Gastrocnemius medialis (tissue), 4 donors: Measurements from ENCODE around the gene OGDH. TPM values are rescaled to one million over a fixed set of nuclear protein-coding genes. Genes with fewer than 3 reads are reported as not detected.

ENCODE experiments used
- ATAC-seq, 2 donors: fragments of 150-250 bp; one replicate each; pipeline ENCODE4 v1.9.1; 2016
- DNase-seq, 2 donors: peaks; one replicate each; pipeline ENCODE4 v3.0.0-alpha.2; 2019
- H3K27ac ChIP-seq, 4 donors: fragments of 200-600 bp; sonication (generic); 1 replicate in 1 of 4; 2 replicates in 3 of 4; pipeline ENCODE4 v1.5.1; 2016 to 2018; ENCODE audit warnings: mild to moderate bottlenecking in 2 of 4, moderate library complexity in 1 of 4
- H3K27me3 ChIP-seq, 3 donors: fragments of 200-600 bp; sonication (generic) in 2 of 3; 1 replicate in 1 of 3; 2 replicates in 2 of 3; pipeline versions ENCODE4 v1.5.1 to v1.6.0; 2016 to 2019; ENCODE audit warnings: mild to moderate bottlenecking in 1 of 3, moderate library complexity in 1 of 3
- H3K36me3 ChIP-seq, 2 donors: fragments of 200-600 bp; sonication (generic) in 1 of 2; one replicate each; pipeline ENCODE4 v1.5.1; 2017 to 2018
- H3K4me1 ChIP-seq, 2 donors: fragments of 200-600 bp; sonication (generic) in 1 of 2; one replicate each; pipeline ENCODE4 v1.5.1; 2016 to 2017; ENCODE audit warnings: mild to moderate bottlenecking in 2 of 2
- H3K4me3 ChIP-seq, 4 donors: fragments of 200-600 bp; sonication (generic) in 3 of 4; 1 replicate in 1 of 4; 2 replicates in 3 of 4; pipeline ENCODE4 v1.5.1; 2016 to 2019; ENCODE audit warnings: mild to moderate bottlenecking in 2 of 4
- H3K9me3 ChIP-seq, 3 donors: fragments of 200-600 bp; sonication (generic) in 2 of 3; 1 replicate in 1 of 3; 2 replicates in 2 of 3; pipeline ENCODE4 v1.5.1; 2016 to 2019
- CTCF ChIP-seq, 5 experiments: fragments of 450-650 bp in 3 of 5; fragments of 200-600 bp in 2 of 5; sonication (generic) in 2 of 5; IDR thresholded peaks in 4 of 5; conservative IDR thresholded peaks in 1 of 5; 1 replicate in 4 of 5; 2 replicates in 1 of 5; pipeline ENCODE4 v1.5.1; 2016 to 2019; ENCODE audit warnings: antibody characterized with exemption in 5 of 5, mild to moderate bottlenecking in 3 of 5, moderate library complexity in 3 of 5
- POLR2A ChIP-seq, 2 donors: fragments of 450-650 bp; IDR thresholded peaks; one replicate each; pipeline ENCODE4 v1.6.1; 2017; ENCODE audit warnings: antibody characterized with exemption in 2 of 2, mild to moderate bottlenecking in 2 of 2, moderate library complexity in 2 of 2
- in situ Hi-C, 4 donors: fragments of 200-750 bp; cut with MboI; loops; one replicate each; pipeline versions ENCODE4 v1.15.0 to v1.8.0; 2017; ENCODE audit warnings: low sequenced_read_pairs in 4 of 4
- intact Hi-C: fragments of 100-400 bp; cut with DNase I; formaldehyde crosslinking; loops from one replicate; pipeline ENCODE4 v1.15.1; 2023; ENCODE audit warnings: low total_unique reads
- total RNA-seq, 4 donors: library from RNA; depleted of rRNA; stranded (reverse); fragments of >200 nt; gene quantifications; one replicate each; pipeline versions ENCODE4 v1.1.0 to v1.2.3, GENCODE V29; 2016

OGDH gene
- total RNA-seq, 4 donors from 2014 or later: 224 to 462 (median 396) TPM

DNA sequence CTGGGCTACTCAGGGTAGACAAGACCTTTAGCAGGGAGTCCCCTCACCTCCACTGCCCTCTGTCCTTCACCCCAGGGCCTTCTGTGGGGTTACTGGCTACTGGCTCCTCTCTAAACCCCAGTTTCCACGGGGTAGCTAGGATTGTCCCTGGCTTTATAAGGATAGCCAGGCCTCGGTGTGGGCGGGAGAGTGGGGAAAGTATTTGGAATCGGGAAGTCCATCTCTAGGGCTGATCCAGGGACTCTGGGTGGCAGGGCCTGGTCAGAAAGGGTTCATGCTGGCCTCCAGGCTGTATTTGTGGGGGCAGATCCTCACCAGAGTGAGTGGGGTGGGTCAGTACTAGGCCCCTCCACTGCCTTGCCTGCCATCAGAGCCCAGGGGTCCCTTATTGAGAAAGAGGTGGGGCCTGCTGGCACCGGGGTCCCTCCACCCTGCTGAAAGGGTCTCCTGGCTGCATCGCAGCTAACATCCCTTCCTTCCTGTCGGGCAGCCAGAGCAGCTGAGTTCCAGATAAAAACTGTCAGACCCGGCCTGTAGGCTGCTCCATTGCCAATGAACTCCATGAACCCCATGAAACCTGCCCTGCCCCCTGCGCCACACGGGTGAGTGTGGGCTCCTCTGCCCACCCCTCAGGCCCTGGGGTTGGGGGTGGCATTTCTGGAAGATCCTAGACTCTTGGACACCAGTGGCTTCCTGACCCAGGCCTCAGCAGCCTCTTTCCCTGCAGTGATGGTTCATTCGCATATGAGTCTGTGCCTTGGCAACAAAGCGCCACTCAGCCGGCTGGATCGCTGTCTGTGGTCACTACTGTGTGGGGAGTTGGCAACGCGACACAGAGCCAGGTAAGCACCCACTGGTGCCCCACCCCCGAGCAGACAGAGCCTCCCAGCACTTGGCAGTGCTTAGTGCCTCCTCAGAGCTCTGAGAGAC, 149.5 kb downstream of the OGDH start:
- H3K4me3 ChIP-seq: no peak overlapping the region
- H3K4me1 ChIP-seq: peaks cover 14 to 17% of the 10 kb centered on the region in 2 donors
- no peak overlapping the region for H3K27ac ChIP-seq
- intact Hi-C loops (no loop called here), in situ Hi-C loops (loop anchor here in 1 of 4 donors (25.0 kb wide), 1 partner anchor 169 kb away; the partner anchor contains the start of gene TMED4)
- H3K27me3 ChIP-seq: no peaks in the 10 kb centered on the region
- DNase-seq (no peak), ATAC-seq (no peak)
- H3K36me3 ChIP-seq: peaks cover 0 to 40% of the 10 kb centered on the region in 2 donors
- no peak for TF ChIP-seq POLR2A (IDR thresholded peaks at IDR 0.05)
- no peak for TF ChIP-seq CTCF (IDR thresholded peaks at IDR 0.05 in 4 of 5, conservative IDR thresholded peaks at IDR 0.05 in 1 of 5)
- no peaks in the 10 kb centered on the region for H3K9me3 ChIP-seq

- Histone ChIP-seq H3K36me3 (peaks cover 0 to 47% of the 10 kb centered on the region in 2 donors), H3K4me1 (peaks cover 10 to 14% of the 10 kb centered on the region in 2 donors), H3K27ac (no peak overlapping the region), H3K4me3 (no peak overlapping the region), H3K27me3 (no peaks in the 10 kb centered on the region), H3K9me3 (no peaks in the 10 kb centered on the region)
- intact Hi-C loops: no loop called here
- in situ Hi-C loops: loop anchor here in 1 of 4 donors (25.0 kb wide), 1 partner anchor 170 kb away; the partner anchor contains the start of gene TMED4
- no peak for TF ChIP-seq CTCF (IDR thresholded peaks at IDR 0.05 in 4 of 5, conservative IDR thresholded peaks at IDR 0.05 in 1 of 5)
- no peak for TF ChIP-seq POLR2A (IDR thresholded peaks at IDR 0.05)
- DNase-seq: no peak
- no peak for ATAC-seq
These were observed 150.5 kb downstream of the OGDH start for GRCh38 chr7:44756904-44757303.

GRCh38 chr7:44757311-44757710, 150.9 kb downstream of the OGDH start:
- in situ Hi-C loops (loop anchor here in 1 of 4 donors (25.0 kb wide), 1 partner anchor 170 kb away; the partner anchor contains the start of gene TMED4), intact Hi-C loops (no loop called here)
- H3K4me3 ChIP-seq: no peak overlapping the region
- TF ChIP-seq POLR2A (IDR thresholded peaks at IDR 0.05) (no peak), CTCF (IDR thresholded peaks at IDR 0.05 in 4 of 5, conservative IDR thresholded peaks at IDR 0.05 in 1 of 5) (no peak)
- DNase-seq: no peak
- no peak for ATAC-seq
- peaks cover 14% of the 10 kb centered on the region in 2 donors for H3K4me1 ChIP-seq
- no peaks in the 10 kb centered on the region for H3K27me3 ChIP-seq
- no peaks in the 10 kb centered on the region for H3K9me3 ChIP-seq
- H3K27ac ChIP-seq: no peak overlapping the region
- peaks cover 0 to 51% of the 10 kb centered on the region in 2 donors for H3K36me3 ChIP-seq

DNA sequence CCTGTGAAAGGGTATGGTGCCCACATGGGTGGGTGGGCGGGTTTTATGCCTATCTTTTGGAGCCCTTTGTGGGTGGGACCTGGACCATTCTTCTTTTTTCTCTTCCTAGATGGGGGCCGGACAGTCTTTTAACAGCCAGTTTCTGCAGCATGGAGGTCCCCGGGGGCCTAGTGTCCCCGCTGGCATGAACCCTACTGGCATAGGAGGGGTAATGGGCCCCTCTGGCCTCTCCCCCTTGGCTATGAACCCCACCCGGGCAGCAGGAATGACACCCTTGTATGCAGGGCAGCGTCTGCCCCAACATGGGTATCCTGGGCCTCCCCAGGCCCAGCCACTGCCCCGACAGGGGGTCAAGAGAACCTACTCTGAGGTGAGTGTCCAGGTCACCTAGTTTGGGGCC, 151.3 kb downstream of the OGDH start:
- intact Hi-C loops (no loop called here), in situ Hi-C loops (loop anchor here in 1 of 4 donors (25.0 kb wide), 1 partner anchor 170 kb away; the partner anchor contains the start of gene TMED4)
- ATAC-seq (no peak), DNase-seq (no peak)
- H3K36me3 ChIP-seq: peaks cover 0 to 55% of the 10 kb centered on the region in 2 donors
- H3K27me3 ChIP-seq: no peaks in the 10 kb centered on the region
- no peak overlapping the region for H3K4me3 ChIP-seq
- H3K9me3 ChIP-seq: no peaks in the 10 kb centered on the region
- peaks cover 14 to 15% of the 10 kb centered on the region in 2 donors for H3K4me1 ChIP-seq
- H3K27ac ChIP-seq: no peak overlapping the region
- no peak for TF ChIP-seq CTCF (IDR thresholded peaks at IDR 0.05 in 4 of 5, conservative IDR thresholded peaks at IDR 0.05 in 1 of 5)
- no peak for TF ChIP-seq POLR2A (IDR thresholded peaks at IDR 0.05)

Other genes with a start within 250 kb of the OGDH start
- gene NUDCD3, start 116.0 kb upstream of the OGDH start, total RNA-seq: 10 to 100 TPM; 76.2 to 93.4 (median 77.0) TPM
- under 1 TPM in 2 of 4 donors, not detected in 2; 0.04 to 0.07 TPM for gene NPC1L1, start 65.3 kb upstream of the OGDH start, total RNA-seq
- gene DDX56, start 32.7 kb upstream of the OGDH start, total RNA-seq: 10 to 100 TPM; 57.7 to 73.2 (median 66.1) TPM
- gene TMED4, start 24.4 kb upstream of the OGDH start, total RNA-seq: 100 to 1,000 TPM in 3 of 4 donors, 10 to 100 TPM in 1; 85.8 to 162 (median 101) TPM
- gene ZMIZ2, start 142.2 kb downstream of the OGDH start, total RNA-seq: 10 to 100 TPM; 10.7 to 19.8 (median 14.0) TPM
- 1,000 to 10,000 TPM in 1 of 4 donors, 100 to 1,000 TPM in 3; 487 to 1,236 (median 715) TPM for gene PPIA, start 190.1 kb downstream of the OGDH start, total RNA-seq
- 100 to 1,000 TPM in 3 of 4 donors, 10 to 100 TPM in 1; 83.0 to 147 (median 132) TPM for gene H2AZ2, start 241.5 kb downstream of the OGDH start, total RNA-seq